HG02970 (cell line): Measurements from ENCODE around the gene POLG2.

Experiments used
- ATAC-seq: cut with Tn5 transposase; IDR thresholded peaks from one replicate; pipeline ENCODE4 v1.9.1; 2021; ENCODE audit warnings: mild to moderate bottlenecking, moderate library complexity, moderate number of reproducible peaks; ENCODE audit not compliant: unreplicated experiment, low FRiP score

Gene POLG2

DNA sequence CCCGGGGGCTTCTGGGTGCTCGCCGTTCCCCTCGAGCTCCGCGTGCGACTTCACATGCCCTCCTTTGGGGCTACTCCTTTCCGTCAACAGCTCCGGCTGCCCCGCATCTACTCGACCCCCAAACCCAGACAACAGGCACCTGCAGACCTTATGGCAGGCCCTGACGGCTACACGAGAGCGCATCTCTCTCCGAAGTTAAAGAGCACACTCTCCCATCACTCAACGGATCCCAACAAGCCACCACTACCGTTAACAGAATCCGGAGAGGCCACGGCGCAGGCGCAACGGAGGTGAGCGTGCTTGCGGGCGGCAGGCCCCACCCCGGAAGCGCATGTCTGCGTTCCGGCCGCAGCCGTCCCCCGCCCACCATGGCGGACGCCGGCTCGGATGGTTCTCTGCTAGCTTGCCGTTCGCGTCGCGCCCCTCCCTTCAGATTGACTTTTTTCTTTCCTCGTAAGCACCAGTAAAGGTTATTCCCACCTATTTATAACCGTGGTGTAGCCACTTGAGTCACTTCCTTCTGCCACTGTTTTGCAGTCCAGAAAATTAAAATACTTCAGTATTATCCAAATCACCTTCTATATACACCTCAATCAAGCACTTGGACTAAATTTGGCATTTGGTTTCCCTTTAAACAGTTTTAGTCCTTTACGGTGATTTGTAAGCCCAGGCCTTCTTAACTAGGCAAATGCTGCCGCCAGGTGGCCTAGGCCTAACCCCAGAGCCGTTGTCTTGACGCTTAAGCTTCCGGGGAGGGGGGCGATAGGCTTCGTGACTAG lies at the start of gene POLG2:
TSS of gene POLG2 (minus strand) at position 269 of the 779 bp plus-strand sequence. CDS start at position 183, 86 bp downstream.
- peak; percentile 81 for ATAC-seq

DNA sequence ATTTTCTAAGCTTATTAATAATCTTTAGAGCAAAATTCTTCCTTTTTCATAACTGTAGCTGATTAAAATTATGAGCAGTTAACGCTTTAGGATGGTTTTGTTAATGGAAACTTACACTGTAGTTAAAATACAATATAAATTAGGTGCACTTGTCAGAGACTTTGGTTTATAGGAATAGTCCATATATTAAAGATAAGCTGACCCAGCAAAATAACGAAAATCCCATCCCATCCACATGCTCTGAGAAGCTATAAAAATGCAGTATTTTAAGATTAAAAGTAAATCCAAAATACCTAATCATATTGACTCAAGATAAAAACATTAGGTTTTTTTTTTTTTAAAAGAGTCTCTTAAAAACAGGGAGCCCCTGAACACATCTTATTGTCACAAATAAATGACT lies 47.9 kb upstream of the POLG2 start:
- no peak for ATAC-seq

DNA sequence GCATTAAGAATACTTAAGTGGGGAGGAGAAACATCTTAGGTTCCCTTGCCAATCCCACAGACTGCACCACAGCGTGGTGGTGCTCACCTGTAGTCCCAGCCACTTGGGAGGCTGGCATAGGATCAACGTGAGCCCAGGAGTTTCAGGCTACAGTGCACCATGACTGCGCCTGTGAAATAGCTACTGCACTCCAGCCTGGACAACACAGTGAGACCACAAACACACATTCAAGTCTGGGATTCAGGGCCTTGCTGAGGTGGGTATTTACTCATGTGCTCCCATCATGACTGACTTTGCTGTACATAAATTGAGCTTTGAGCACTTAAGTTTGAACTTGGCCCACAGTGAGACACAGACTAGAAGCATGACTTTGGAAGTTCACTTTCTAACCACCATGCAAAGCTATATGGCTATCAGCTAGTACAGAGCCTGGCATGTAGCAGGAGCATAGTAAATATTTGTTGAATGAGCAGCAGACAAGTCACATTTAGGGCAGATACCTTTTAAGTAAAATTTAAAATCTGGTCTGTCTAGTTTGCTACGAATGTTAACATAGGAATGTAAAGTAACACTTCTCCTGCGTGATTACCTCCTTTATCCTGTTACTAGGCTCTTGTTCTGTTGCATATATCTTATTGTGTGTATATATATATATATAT lies 43.4 kb upstream of the POLG2 start:
- ATAC-seq, result no peak

DNA sequence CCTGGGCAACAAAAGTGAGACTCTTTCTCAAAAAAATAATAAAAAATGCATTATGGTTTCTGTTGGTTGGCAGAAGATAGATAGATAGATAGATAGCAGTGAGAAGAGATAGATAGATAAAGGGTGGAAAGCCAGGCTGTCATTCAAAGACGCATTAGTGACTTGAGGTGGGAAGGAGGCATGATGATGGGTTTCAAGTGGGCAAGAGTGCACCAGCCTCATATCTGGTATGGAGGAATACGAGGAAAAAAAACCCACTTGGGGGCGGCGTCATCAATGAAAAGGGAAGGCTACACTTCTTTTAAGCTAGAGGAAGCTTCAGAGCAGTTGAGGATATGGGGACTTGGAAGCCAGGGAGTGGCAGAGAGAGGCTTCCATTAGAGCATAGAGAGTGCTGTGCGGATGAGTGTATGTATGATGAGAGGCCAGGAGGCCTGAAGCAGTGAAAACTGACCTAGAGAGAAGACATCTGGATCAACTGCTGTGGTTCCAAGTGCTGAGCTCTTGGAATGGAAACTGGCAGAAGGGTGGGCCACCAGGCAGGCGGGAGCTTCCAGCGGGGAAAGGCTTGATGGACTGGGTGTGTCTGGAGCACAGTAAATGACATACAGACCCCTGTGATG lies 41.8 kb upstream of the POLG2 start:
- ATAC-seq, result no peak

DNA sequence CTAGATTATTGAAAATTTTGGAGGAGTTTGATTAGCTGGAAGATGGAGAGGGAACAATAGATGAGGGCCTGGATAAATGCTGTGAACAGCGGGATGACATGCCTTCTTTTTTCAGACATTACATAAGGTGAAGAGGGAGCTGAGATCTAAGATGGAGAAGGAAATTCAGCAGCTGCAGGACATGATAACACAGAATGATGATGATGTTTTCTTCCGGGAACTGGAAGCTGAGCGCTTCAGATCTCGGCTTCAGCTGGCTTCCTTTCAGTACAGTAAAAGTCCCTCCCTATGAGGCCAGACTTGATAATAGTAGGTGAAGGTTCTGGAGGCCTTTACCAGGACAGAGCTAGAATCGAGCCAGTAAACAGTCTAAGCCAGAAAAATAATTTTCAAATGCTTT lies 40.6 kb upstream of the POLG2 start:
- no peak for ATAC-seq

DNA sequence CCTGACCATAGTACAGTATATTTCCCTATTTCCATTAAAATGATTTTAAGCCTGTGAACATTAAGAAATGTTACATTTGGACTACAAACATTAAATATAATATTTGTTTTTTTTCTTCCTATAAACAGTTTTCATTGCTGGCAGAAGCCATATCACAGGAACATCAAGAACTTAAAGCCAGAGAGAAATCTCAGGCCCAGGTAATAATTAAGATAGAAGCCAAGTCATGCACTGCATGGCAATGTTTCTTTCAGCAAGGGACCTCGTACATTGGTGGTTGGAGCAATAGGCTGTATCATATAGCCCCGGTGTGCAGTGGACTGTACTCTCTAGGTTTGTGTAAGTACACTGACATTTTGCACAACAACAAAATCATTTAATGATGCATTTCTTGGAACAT lies 40.1 kb upstream of the POLG2 start:
- ATAC-seq, result no peak

DNA sequence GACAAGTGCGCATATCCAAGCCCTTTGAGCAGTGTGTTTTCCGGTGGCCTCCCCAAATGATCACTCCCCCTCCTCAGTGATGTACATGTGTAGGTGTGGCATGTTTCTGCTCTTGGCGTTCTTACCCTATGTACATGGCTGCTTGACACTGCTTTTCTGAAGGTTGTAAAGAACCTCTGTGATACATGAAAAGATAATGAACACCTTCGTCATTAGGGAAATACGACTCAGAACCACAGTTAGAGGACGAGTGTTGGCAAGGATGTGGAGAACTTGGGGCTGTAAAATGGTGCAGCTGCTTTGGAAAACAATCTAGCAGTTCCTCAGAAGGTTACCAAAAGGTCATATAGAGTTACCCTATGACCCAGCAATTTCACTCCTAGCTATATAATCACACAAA lies 38.5 kb upstream of the POLG2 start:
- no peak for ATAC-seq

DNA sequence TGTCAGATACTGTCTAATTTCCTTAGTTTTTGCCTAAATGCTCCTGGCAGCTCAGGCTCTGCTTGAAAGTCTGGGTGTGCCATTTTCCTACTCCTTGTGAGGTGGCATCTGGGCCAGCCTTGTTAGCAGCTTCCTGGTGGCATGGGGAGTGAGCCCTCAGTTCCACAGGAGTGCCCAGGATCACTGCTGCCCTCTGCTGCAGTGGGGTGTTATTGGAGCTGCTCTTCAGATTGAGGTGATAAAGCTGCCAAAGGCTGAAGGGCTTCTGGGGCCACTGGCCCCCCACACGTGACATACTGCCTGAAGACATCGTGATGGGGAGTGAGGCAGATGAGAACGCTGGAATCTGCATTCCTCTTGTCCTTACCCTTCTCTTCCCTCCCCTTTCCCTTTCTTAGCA lies 37.3 kb upstream of the POLG2 start:
- no peak for ATAC-seq

DNA sequence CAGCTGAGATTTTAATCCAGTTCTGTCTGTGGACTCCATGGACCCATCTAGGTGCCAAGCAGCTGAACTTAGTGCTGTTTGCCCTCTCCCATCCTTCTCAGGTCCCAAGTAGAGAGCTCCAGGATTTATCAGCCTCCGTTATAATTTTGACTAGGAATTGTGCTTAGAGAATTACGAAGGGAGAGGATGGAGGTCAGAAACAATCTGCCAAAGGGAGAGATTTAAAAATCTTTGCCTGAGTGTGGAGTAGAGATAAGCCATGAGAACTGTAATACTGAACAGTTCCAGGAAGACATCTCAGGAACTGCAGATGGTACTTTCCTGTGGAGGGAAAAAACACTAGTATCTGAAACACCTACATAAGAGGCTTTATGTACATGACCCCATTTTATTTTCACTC lies 36.9 kb upstream of the POLG2 start:
- ATAC-seq, result no peak

DNA sequence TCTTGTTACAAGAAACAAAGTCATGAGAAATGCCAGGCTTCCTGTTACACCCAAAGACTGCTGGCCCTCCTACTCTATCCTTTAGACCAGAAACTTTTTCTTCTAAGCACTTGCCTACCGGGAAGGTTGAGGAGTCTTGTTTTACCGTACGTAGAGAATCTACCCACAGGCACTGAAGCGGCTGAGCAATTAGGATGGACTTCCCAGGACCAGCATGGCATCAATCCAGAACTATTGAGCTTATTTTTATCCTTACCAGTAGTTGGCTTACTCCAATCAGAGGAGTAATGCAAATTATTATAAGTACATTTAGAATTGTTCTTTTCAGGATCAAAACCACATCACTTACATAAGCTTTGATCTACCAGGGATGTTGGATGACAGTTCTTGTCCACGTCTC lies 35.6 kb upstream of the POLG2 start:
- ATAC-seq, result no peak

DNA sequence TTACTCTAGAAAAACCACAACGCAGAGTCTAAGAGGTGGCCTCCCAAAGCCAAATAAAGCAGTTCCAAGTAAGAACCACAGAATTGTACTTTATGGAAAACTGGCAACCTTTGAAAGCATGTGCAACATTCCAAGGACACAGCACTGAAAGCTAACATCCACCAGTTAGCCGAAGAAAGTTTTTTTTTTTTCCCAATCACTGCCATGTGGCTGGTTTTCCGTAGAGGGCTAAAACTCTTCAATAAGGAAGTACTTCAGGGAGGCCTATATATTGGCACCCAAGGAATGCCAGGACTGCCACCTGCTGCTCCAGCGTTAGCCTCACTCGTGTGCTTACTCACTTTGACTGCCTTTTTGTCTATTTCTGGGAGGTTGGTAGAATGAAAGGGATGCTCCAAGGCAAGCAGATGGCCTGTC lies 35.1 kb upstream of the POLG2 start:
- no peak for ATAC-seq

DNA sequence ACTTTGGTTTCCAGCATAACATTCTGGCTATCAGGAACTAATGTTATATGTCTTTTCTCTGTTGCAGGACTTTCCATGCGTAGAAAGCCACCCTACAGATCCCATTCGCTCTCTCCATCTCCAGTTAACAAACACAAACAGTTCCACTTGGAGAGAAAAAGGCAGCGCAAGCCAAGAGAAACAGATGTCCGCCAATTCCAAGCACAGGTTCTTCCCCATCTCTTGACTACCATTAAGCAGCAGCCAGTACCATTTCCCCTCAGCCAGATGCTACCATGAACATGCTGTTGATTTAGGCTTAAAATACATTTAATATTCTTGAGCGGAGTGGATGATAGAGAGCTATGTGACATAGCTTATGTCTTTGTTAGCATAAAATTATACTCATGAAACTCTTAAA lies 32.4 kb upstream of the POLG2 start:
- no peak for ATAC-seq

DNA sequence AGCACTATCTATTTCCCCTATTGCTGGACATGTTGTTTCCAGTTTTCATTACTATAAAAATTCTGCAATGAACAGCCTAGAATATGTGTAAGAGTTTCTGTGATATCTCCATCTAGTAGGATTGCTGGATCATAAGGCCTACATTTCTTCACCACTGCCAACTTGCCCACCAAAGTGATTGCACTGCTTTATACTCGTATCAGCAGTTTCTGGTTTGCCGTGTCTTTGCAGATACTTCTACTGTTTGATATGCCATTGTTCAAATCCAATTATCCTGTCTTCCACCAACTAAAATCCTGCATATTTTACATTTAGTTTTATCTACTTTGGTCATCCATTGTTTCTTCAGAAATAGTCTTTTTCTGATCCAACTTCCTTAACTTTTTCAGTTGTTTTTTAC lies 31.1 kb upstream of the POLG2 start:
- no peak for ATAC-seq

DNA sequence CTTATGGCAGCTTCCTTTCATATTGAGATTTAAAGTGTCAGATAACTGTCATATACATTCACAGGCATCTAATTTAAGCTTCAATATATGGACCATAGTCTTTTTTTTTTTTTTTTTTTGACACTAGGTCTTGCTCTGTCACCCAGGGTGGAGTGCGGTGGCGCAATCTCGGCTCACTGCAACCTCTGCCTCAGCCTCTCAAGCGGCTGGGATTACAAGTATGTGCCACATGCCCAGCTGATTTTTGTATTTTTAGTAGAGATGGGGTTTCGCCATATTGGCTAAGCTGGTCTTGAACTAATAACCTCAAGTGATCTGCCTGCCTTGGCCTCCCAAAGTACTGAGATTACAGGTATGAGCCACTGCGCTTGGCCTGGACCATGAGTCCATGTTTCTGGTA lies 23.5 kb upstream of the POLG2 start:
- no peak for ATAC-seq

DNA sequence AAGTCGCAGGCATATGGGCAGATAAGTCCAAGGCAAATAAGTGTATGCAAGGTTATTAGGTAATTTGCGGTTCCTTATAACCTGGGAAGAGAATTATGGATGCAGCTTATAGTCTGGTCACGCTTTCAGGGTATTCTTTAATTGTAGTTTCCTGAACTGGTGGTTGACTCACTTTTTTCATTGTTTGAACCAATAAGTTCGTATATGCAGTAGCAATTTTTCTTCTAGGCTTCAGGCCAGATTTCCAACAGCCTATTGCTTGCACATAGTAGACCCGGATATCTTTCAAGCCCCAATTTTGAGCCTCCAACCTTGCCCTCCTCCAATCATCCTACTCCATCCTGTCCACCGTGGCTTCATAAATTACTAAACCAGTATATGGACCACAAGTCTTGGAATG lies 22.7 kb upstream of the POLG2 start:
- ATAC-seq, result no peak

DNA sequence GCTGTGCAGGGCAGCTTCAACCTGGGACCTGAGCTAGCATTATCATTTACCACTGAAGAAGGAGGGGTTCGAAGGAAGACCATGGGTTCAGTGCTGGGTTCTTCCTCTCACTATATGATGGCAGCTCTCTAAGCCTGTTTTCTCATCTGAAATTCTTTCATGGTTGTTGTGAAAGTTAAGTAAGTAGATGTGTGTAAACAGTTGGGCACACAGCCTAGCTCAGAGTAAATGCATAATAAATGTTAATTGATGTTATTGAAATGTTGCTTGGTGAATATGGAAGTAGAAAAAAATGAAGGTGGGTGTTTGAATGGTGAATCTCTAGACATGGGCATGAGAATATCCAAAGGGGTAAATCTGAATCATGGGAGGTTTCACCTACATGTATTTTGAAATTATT lies 19.0 kb upstream of the POLG2 start:
- ATAC-seq, result no peak

DNA sequence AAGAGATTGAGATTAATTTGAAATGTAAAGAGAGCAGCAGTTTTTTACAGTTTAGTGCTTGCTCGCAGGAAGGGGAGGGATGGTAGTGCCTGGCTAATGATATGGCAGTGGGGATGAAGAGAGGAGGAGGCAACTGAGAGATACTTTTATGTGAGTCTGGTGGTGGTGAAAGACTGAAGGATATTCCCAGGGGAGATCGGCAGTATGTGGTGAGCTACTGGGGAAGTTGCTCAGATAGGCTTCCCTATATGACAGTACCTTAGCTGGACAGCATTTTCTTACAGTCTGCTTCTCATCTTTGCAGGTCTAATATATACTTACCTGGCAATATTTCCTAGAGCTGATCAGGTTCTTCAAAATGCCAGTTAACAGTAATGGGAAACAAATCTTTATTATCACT lies 18.6 kb upstream of the POLG2 start:
- no peak for ATAC-seq

DNA sequence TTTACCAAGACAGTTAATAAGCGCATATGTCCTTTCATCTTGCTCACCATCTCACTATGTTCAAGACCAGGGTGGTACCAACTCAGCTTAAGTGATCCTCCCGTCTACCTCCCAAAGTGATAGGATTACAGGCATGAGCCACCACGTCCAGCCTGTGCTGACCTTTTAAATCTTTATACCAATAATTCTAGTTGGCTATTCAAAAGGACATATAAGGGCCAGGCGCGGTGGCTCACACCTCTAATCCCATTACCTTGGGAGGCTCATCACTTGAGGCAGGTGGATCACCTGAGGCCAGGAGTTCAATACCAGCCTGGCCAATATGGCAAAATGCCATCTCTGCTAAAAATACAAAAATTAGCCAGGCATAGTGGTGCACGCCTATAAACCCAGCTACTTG lies 12.3 kb upstream of the POLG2 start:
- no peak for ATAC-seq

DNA sequence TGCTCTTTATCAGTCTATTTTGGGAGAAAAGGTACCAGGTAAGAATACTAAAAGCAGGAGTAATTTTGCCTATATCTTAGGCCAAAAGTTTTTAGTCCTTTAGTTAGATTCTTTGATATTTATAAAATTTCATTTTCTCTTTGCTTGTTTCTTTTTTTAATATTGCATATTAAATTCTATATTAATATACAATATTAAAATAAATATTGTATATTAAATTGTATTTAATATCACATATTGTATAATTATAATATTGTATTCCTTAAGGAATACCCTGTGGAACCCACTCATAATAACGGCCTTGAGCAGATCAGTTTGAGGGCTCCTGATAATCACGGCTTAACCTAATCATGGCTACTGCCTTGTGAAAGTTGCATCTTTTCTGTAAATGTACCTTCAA lies 11.8 kb upstream of the POLG2 start:
- no peak for ATAC-seq

DNA sequence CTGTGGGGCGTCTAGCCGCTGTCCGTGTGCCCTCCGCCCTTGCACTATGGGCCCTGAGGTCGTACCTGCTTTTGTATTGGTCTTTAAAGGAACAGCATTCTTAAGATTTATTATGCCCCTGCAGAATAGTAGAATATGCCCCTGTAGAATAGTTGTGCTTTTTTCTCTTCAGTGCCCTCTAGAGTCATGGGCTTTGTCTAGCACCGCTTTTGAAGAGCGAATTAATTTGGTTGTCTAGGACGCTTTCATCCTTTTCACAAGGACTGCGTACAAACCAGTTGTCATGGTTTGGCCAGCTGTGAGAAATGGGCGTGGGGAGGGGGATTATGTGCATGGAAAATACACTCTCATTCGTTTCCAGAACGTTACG lies 10.5 kb upstream of the POLG2 start:
- peak; percentile 4 for ATAC-seq

DNA sequence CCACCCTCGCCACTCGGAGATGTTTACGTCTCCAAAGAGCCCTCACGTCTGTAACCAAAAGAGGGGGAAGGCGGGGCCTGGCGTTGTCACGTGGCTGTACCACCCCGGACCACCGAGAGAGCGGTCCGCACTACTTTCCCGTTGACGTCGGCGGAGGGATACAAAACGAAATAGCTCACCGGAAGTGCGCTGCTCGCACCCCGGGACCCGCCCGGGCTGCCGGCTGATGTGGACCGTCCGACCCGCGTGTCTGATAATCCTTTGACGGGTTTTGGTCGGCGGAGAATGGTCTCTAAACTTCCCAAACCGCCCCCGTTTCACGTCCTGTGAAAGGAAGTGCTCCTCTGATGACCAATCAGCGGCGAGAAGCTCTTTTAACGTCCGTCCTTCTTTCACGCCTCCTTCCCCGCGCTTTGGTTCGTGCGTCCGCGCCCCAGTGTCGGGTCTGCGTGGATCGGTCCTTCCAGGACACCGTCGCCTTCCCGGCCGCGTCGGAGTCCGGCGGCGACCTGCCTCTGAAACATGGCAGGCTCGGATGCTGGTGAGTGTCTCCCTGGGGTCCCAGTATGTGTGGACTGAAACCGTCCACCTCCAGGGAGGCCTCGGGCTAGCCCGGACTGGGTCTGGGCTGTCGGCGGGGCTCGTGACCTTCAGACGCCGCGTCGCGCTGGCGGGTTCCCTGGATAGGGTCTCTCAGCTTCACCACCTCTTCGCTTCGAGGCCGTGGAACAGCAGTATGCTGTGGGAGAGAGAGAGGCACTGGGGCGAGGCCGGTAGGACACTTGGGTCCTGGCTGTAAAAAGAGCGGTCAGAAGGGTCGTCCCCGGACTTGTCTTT lies 9.9 kb upstream of the POLG2 start, which contains the start of gene CEP95:
TSS of gene CEP95 (plus strand) at position 402 of the 837 bp plus-strand sequence. CDS start at position 523, 121 bp downstream.
- peak; percentile 58 for ATAC-seq
